Activated CD8-positive, alpha-beta memory T cell treated with anti-CD3 and anti-CD28 coated beads, Interleukin-2, amount 10 ng/mL, durations not matched to agents 7 days and 5 days (primary cell): ENCODE results near the gene CCDC93. TPM values are rescaled to one million over a fixed set of nuclear protein-coding genes. Genes with fewer than 3 reads are reported as not detected.

Experiments used
- ATAC-seq: fragments of 150-1000 bp; cut with Tn5 transposase; one replicate; pipeline ENCODE4 v1.10.0; 2021; ENCODE audit warnings: moderate library complexity
- CTCF ChIA-PET: fragments of 350-600 bp; sonication (Branson Sonifier 250); formaldehyde crosslinking; loops from one replicate; lab custom pipeline; 2021; ENCODE audit warnings: antibody characterized with exemption; lab: Charles Lee
- DNase-seq: peaks from one replicate; pipeline ENCODE4 v3.0.0-alpha.2; 2020
- H3K27ac Mint-ChIP-seq: one replicate; pipeline ENCODE4 v1.8.0; 2021; ENCODE audit warnings: mild to moderate bottlenecking, mixed read lengths
- H3K27me3 Mint-ChIP-seq: one replicate; pipeline ENCODE4 v1.8.0; 2021; ENCODE audit warnings: mixed read lengths
- H3K36me3 Mint-ChIP-seq: one replicate; pipeline ENCODE4 v1.8.0; 2021; ENCODE audit warnings: mild to moderate bottlenecking, mixed read lengths
- H3K4me1 Mint-ChIP-seq: one replicate; pipeline ENCODE4 v1.8.0; 2021; ENCODE audit warnings: mixed read lengths
- H3K4me3 Mint-ChIP-seq: one replicate; pipeline ENCODE4 v1.8.0; 2021; ENCODE audit warnings: mild to moderate bottlenecking, moderate library complexity, mixed read lengths
- H3K9me3 Mint-ChIP-seq: one replicate; pipeline ENCODE4 v1.8.0; 2022; ENCODE audit warnings: low read depth, mixed read lengths
- total RNA-seq, 2 experiments: library from RNA; stranded (reverse); gene quantifications; one replicate each; pipeline ENCODE4 v1.2.3, GENCODE V29; 2021

CCDC93 gene, protein sequence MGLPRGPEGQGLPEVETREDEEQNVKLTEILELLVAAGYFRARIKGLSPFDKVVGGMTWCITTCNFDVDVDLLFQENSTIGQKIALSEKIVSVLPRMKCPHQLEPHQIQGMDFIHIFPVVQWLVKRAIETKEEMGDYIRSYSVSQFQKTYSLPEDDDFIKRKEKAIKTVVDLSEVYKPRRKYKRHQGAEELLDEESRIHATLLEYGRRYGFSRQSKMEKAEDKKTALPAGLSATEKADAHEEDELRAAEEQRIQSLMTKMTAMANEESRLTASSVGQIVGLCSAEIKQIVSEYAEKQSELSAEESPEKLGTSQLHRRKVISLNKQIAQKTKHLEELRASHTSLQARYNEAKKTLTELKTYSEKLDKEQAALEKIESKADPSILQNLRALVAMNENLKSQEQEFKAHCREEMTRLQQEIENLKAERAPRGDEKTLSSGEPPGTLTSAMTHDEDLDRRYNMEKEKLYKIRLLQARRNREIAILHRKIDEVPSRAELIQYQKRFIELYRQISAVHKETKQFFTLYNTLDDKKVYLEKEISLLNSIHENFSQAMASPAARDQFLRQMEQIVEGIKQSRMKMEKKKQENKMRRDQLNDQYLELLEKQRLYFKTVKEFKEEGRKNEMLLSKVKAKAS
- 10 to 100 TPM; 36.9 to 42.0 TPM for total RNA-seq

DNA sequence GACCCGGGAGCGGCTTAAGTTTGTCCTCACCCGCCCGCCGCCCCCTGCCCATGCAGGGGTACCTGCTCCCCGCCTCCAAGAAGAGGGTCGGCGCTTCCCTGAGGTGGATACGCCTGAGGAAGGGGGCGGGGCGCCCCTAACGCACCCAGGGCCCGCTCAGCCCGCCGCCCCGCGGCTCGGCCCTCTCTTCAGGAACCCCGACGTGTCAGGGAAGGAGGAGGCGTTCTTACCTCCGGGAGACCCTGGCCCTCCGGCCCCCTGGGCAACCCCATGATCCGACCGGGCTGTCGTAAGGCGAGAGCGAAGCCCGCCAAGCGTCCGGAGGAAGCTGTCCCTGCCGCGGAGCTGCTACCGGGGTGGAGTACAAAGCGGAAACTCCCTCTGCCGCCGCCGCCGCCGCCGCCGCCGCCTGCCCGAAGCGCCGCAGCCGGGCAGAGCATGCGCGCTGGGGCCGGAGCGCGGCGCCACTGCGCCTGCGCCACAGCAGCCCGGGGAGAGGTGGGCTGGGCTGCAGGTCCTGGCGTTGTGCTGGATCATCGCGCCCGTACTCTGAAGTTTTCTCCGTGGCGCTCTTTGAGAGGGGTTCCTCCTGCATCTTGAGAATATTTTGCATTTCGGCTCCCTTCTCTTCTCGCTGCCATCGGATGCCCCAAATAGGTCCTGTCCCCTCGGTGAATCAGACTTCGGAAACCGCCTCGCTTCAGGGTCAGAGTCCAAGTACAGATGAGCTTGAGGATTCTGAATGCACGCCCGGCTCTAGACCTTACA lies at the start of gene CCDC93:
Gene CCDC93 (minus strand): TSS at position 347 of the 768 bp plus-strand sequence. CDS start 75 bp downstream, at position 272.
- Mint-ChIP-seq H3K9me3 (no peaks in the 10 kb centered on the region), H3K27me3 (no peaks in the 10 kb centered on the region), H3K4me1 (peaks cover 39% of the 10 kb centered on the region), H3K4me3 (peak within 1 kb of the TSS; percentile 87), H3K36me3 (peaks cover 14% of the 10 kb centered on the region), H3K27ac (peak within 1 kb of the TSS; percentile 87)
- CTCF ChIA-PET: interaction anchor here (0.7 to 3.0 kb wide), 7 partner anchors 10 to 199 kb away, joined by 3 to 52 read pairs (median 4); partner anchors contain the start of genes DDX18 and INSIG2
- peak; percentile 88 for DNase-seq
- peak; percentile 88 for ATAC-seq

DNA sequence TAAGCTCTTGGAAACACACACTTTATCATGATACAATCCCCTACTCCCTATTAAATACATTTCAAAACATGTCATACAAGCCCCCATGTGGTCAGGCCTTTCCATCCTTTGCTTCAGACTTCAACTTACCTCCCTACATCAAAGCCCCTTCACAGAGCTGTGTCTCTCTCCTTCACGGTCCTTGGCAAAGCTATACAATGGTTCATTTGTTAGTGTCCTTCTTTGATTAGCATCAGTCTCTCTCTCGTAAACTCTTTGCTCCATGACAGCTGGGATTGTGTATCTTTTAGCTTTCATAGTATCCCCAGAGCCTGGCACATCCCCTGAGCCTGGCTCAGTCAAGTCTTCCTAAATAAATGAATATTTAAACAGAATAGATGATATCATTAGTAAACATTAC lies 48.8 kb upstream of the CCDC93 start:
- CTCF ChIA-PET: interaction anchor here (1.1 to 2.8 kb wide), 4 partner anchors 16 to 250 kb away, joined by 3 to 23 read pairs (median 6); partner anchors contain the start of gene CCDC93
- no peaks in the 10 kb centered on the region for H3K36me3 Mint-ChIP-seq
- no peaks in the 10 kb centered on the region for H3K9me3 Mint-ChIP-seq
- H3K4me1 Mint-ChIP-seq: peaks cover 14% of the 10 kb centered on the region
- no peak overlapping the region for H3K27ac Mint-ChIP-seq
- no peak for ATAC-seq
- H3K4me3 Mint-ChIP-seq: no peak overlapping the region
- no peak for DNase-seq
- H3K27me3 Mint-ChIP-seq: peaks cover 39% of the 10 kb centered on the region

DNA sequence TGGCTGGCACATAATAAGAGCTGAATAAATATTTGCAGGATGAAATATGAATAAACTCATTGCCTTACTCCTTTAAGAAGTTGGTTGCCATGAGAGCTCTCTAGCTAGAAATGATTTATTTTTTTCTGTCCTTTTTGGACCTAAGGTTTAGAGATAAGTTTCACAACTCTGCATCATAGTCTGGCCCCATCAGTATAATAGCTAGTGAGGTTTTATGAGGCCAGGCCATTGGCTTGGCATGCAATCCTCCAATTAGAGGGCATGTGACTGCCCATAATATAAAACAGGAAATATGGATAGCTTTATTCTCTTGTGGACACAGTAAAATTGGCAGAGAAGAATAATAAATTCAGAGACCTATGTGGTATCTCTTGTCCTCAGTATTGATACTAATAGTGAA lies 48.2 kb upstream of the CCDC93 start:
- H3K4me1 Mint-ChIP-seq: peaks cover 14% of the 10 kb centered on the region
- H3K27ac Mint-ChIP-seq: no peak overlapping the region
- DNase-seq (no peak), ATAC-seq (no peak)
- no peaks in the 10 kb centered on the region for H3K9me3 Mint-ChIP-seq
- no peaks in the 10 kb centered on the region for H3K36me3 Mint-ChIP-seq
- CTCF ChIA-PET: interaction anchor here (0.8 to 2.8 kb wide), 5 partner anchors 15 to 249 kb away, joined by 3 to 23 read pairs (median 3); partner anchors contain the start of gene CCDC93
- H3K27me3 Mint-ChIP-seq: peaks cover 44% of the 10 kb centered on the region
- no peak overlapping the region for H3K4me3 Mint-ChIP-seq

DNA sequence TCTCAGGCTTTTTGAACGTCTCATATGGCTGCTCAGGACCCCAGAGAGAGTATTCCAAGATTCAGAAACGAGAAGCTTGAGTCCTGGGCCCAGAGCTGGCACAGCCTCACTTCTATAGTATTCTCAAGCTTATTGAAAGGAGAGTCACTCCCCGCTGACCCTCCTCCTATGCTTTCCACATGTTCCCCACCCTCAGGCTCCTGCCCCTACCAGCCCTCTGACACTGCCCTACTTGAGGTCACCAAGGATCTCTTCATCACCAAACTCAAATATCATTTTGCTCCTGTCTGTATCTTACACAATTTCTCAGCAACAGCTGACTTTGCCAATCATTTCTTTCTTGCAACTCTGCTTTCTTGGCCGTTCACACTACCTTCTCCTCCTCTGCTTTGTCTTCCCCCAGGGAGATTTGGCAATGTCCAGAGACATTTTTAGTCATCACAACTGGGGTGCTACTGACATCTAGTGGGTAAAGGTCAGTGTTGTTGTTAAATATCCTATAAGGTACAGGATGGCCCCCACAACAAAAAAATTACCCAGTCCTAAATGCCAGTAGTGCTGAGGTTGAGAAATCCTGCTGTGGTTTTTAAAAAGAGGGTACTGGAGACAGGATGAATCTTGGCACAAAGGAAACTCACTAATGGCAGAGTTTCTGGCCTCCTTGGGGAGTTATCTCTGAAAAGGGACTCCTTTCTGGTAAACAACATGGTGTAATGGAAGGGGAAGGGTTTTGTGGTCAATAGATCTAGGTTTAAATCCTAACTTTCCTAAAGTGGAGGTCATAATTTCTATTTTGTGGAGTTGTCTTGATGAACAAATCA lies 47.5 kb upstream of the CCDC93 start:
- CTCF ChIA-PET: interaction anchor here (0.5 to 2.8 kb wide), 8 partner anchors 8 to 954 kb away, joined by 3 to 23 read pairs (median 3); partner anchors contain the start of gene DDX18
- H3K4me1 Mint-ChIP-seq: peaks cover 14% of the 10 kb centered on the region
- H3K36me3 Mint-ChIP-seq: no peaks in the 10 kb centered on the region
- no peak overlapping the region for H3K4me3 Mint-ChIP-seq
- H3K27ac Mint-ChIP-seq: no peak overlapping the region
- H3K27me3 Mint-ChIP-seq: peaks cover 46% of the 10 kb centered on the region
- DNase-seq (no peak), ATAC-seq (no peak)
- H3K9me3 Mint-ChIP-seq: no peaks in the 10 kb centered on the region

DNA sequence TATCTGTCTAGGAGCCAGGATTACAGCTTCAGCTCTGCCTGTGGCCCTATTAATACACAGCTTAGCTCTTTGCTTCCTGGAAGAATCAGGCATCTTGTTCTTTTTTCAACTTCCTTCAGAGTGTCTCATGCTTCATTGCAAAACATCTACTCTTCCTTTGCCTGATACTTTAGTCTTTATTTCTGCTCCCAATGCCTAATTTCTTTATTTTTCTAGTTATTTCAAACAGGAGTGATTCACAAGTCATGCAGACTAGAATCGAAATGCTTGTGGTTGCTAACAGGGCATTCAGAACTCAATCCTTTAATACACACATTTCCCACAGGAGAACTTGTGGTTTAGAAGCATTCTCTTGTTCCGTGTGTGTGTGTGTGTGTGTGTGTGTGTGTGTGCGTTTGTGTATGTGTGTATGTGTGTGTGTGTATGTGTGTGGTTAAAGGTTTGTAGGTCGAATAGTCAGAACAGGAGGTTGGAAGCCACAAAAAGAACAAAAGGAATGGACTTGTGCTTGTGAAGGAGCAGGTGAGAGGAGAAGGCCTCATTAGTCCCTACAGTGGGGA lies 46.1 kb upstream of the CCDC93 start:
- Mint-ChIP-seq H3K4me3 (no peak overlapping the region), H3K4me1 (peaks cover 14% of the 10 kb centered on the region), H3K36me3 (no peaks in the 10 kb centered on the region), H3K9me3 (no peaks in the 10 kb centered on the region), H3K27ac (no peak overlapping the region), H3K27me3 (peaks cover 44% of the 10 kb centered on the region)
- no peak for DNase-seq
- CTCF ChIA-PET: interaction anchor here (0.8 to 2.8 kb wide), 5 partner anchors 7 to 157 kb away, joined by 3 to 23 read pairs (median 3); no protein-coding TSS in a partner anchor
- peak; percentile 12 for ATAC-seq

- no peaks in the 10 kb centered on the region for H3K36me3 Mint-ChIP-seq
- no peaks in the 10 kb centered on the region for H3K9me3 Mint-ChIP-seq
- DNase-seq (no peak), ATAC-seq (no peak)
- H3K4me3 Mint-ChIP-seq: no peak overlapping the region
- peaks cover 14% of the 10 kb centered on the region for H3K4me1 Mint-ChIP-seq
- CTCF ChIA-PET: interaction anchor here (0.9 to 1.2 kb wide), 3 partner anchors 9 to 796 kb away, joined by 3 to 5 read pairs (median 3); no protein-coding TSS in a partner anchor
- H3K27me3 Mint-ChIP-seq: peaks cover 41% of the 10 kb centered on the region
- H3K27ac Mint-ChIP-seq: no peak overlapping the region
Measured at GRCh38 chr2:118058951-118059350, 45.1 kb upstream of the CCDC93 start.

DNA sequence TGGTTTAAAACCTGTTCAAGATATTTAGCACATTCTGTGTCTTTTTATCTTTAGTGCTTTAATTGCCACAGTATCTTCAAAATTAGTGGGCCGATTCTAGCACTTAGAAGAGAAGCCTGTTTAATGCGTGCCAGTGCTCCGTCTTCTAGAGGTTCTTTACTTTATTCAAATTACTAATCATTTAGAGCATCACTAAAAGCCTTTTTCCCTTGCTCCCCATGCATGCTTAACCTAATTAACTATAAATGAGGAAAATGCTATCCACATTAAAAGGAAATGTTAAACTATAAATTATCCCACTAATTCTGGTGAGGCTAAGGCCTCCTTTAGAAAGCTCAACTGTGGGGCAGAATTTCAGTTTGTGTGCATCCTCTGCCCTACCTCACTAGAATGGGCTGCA lies 42.9 kb upstream of the CCDC93 start:
- Mint-ChIP-seq H3K27me3 (peaks cover 46% of the 10 kb centered on the region), H3K4me1 (peaks cover 14% of the 10 kb centered on the region), H3K27ac (no peak overlapping the region), H3K9me3 (no peaks in the 10 kb centered on the region), H3K36me3 (no peaks in the 10 kb centered on the region), H3K4me3 (no peak overlapping the region)
- CTCF ChIA-PET: interaction anchor here (2.6 kb wide), 1 partner anchor 11 kb away, joined by 8 read pairs; no protein-coding TSS in a partner anchor
- no peak for DNase-seq
- ATAC-seq: no peak

DNA sequence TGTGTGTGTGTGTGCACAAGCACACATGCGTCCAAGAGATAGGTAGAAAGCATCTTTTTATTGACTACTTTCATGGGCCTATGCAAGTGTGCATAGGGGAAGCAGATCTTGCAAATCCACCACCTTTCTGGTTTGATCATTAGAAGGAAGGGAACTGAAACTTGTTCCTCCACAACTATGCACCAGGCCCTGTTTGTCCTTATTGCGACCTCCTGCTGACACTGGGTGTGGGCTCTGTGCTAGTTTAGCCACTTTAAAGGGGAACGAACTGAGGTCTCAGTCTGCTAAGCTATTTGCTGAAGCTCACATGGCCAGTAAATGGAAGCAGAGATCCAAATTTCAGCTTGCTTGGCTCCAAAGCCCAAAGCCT lies 42.3 kb upstream of the CCDC93 start:
- Mint-ChIP-seq H3K4me1 (peaks cover 11% of the 10 kb centered on the region), H3K27ac (no peak overlapping the region), H3K4me3 (no peak overlapping the region), H3K36me3 (no peaks in the 10 kb centered on the region), H3K27me3 (peaks cover 50% of the 10 kb centered on the region), H3K9me3 (no peaks in the 10 kb centered on the region)
- no peak for DNase-seq
- CTCF ChIA-PET: interaction anchor here (2.6 kb wide), 1 partner anchor 10 kb away, joined by 8 read pairs; no protein-coding TSS in a partner anchor
- ATAC-seq: no peak

DNA sequence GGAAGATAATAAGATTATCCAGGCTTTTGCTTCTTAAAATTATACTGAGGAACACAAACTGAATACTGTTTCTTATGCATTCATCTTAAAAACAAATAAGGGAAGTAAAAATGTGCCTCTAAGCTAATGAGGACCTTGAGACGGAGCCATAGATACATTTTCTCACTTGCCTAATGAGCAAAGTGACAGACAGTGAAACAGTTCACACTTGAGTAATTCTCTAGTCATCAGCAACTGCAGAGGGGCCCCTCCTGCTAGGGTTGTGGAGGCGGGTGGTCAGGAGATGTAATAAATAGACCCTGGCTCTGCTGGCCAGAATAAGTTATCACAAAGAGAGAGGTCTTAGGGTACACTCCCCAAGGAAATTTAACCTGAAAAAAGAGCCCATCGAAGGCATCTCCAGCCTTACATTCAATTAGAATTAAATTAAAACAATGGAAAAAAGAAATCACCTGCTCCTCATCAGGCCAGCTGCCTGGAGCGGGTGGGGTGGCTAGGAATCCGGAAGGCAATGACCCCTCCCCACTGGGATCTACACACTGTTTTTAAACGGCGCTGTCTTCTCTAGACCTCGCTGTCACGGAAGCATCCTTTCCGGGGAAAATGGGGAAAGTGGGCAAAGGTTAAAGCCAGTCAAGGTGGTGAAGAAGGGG lies 41.8 kb upstream of the CCDC93 start:
- H3K9me3 Mint-ChIP-seq: no peaks in the 10 kb centered on the region
- H3K4me1 Mint-ChIP-seq: peaks cover 10% of the 10 kb centered on the region
- H3K27me3 Mint-ChIP-seq: peaks cover 54% of the 10 kb centered on the region
- ATAC-seq: no peak
- H3K36me3 Mint-ChIP-seq: no peaks in the 10 kb centered on the region
- no peak overlapping the region for H3K27ac Mint-ChIP-seq
- H3K4me3 Mint-ChIP-seq: no peak overlapping the region
- CTCF ChIA-PET: interaction anchor here (2.6 kb wide), 1 partner anchor 9 kb away, joined by 8 read pairs; no protein-coding TSS in a partner anchor
- DNase-seq: no peak

GRCh38 chr2:118054213-118055008 lies 40.5 kb upstream of the CCDC93 start:
- peaks cover 66% of the 10 kb centered on the region for H3K27me3 Mint-ChIP-seq
- H3K9me3 Mint-ChIP-seq: no peaks in the 10 kb centered on the region
- H3K4me1 Mint-ChIP-seq: peaks cover 3% of the 10 kb centered on the region
- DNase-seq (no peak), ATAC-seq (no peak)
- H3K27ac Mint-ChIP-seq: no peak overlapping the region
- no peaks in the 10 kb centered on the region for H3K36me3 Mint-ChIP-seq
- H3K4me3 Mint-ChIP-seq: no peak overlapping the region
- CTCF ChIA-PET: interaction anchor here (1.0 kb wide), 1 partner anchor 8 kb away, joined by 3 read pairs; no protein-coding TSS in a partner anchor

GRCh38 chr2:118053681-118054080 lies 39.8 kb upstream of the CCDC93 start:
- ATAC-seq (no peak), DNase-seq (no peak)
- CTCF ChIA-PET: no interaction called here
- Mint-ChIP-seq H3K27ac (no peak overlapping the region), H3K4me3 (no peak overlapping the region), H3K9me3 (no peaks in the 10 kb centered on the region), H3K27me3 (peaks cover 70% of the 10 kb centered on the region), H3K36me3 (no peaks in the 10 kb centered on the region), H3K4me1 (peaks cover 3% of the 10 kb centered on the region)
